Pons (tissue), 1 donor: ENCODE measurements around the gene CYLC2.

Source experiments
- DNase-seq: peaks from one replicate; pipeline ENCODE4 v3.0.0-alpha.2; 2016; ENCODE audit warnings: low spot score

CYLC2 gene, protein sequence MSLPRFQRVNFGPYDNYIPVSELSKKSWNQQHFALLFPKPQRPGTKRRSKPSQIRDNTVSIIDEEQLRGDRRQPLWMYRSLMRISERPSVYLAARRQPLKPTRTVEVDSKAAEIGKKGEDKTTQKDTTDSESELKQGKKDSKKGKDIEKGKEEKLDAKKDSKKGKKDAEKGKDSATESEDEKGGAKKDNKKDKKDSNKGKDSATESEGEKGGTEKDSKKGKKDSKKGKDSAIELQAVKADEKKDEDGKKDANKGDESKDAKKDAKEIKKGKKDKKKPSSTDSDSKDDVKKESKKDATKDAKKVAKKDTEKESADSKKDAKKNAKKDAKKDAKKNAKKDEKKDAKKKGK

DNA sequence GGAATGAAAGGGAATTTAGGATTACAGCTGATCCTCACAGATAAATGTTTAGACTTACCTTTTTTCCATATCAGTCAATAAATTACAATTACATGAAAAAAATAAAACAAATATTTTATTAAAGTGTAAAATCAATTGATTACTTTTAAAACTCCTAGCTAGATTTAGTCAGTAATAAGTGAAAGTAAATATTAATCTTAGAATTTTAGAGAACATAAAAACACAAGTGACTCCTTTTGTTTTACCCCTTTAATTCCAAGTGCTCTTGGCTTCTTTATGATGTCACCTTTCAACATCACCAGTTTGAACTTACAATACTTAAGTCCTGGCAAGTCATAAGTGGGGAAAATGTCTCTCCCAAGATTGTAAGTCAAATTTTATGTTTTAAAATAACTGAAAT, at the start of gene CYLC2:
Gene CYLC2 (plus strand): TSS at position 301 of the 400 bp plus-strand sequence. CDS start 48 bp downstream, at position 349.
- no peak for DNase-seq

DNA sequence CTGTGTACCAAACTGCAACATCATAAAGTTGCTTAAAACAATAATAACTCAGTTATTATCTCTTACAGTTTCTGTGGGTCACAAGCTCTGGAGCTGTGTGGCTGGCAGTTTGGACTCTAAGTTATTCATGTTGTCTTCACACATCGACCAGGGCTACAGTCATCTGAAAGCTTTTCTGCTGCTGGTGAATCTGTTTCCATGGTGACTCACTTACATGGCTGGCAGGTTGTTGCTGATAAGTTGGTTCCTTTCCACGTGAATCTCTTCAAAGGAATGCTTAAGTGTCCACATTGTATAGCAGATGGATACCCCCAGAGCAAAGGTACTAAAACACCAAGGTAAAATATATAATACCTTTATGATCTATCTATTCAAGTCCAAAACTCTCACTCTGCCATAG, 44.8 kb upstream of the CYLC2 start:
- DNase-seq = no peak

DNA sequence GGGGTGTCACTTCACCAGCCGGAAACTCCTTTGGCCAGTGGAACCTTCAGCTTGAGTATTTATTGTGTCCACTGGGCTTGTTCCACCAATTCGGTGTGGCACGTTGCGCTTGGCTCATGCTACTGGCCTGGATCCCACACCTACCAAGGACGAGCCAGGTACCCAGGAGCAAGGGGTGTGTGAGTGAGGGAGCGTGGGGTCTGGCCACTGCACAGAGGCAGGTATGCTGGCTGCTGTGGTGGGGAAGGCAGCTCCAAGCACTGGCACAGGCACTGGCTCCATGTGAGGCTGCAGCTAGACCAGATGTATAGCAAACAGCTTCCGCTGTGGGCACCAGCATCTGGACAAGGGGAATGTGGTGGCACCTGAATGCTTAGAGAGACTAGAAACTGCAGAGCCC, 28.1 kb upstream of the CYLC2 start:
- no peak for DNase-seq

DNA sequence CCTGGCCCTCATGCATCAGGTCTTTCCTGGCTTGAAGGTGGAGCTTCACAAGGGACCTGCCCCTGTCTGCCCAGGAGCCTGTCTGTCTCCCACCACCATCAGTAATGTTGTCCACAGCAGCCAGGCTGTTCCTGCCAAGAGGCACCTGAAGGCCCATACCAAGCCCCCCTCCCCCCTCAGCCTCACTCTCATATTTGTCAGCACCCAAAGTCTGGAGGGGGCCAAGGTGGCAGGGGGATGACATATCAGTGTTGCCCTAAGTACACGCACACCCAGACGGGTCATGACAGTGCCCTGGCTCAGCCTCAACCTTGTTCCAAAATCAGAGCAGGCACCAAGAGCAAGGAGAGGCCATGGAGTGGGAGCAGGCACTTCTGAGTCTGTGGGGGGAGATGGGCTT, 27.2 kb upstream of the CYLC2 start:
- DNase-seq = no peak

DNA sequence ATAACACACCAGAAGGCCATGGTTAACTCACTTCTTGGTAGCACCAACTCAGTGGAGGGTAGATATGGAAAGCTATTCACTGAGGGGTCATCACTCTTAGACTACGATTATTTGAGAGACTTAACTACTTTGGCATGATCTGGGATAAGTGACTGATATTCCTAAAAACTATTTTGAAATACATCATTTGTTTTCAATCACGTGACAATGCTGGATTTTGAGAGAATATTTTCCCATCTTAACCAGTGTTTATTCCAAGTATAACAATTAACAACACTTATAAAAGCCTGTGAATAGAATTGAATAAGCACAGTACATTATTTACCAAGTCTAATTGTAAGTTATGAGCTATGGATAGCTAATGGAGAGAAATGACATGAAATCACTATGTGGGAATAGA, 22.4 kb upstream of the CYLC2 start:
- no peak for DNase-seq

DNA sequence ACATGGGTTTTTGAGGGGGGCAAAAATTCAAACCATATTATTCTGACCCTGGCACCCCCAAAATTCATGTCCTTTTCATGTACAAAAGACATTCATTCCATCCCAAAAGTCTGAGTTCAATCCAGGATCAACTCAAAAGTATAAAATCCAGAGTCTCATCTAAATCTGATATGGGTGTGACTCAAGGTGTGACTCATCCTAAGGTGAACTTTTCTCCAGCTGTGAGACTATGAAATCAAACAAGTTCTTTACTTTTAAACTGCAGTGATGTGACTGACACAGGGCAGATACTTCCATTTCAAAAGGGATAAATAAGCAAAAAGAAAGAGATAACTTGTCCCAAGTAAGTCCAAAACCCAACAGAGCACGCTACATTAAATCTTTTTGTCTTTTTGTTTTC, 20.6 kb upstream of the CYLC2 start:
- no peak for DNase-seq

DNA sequence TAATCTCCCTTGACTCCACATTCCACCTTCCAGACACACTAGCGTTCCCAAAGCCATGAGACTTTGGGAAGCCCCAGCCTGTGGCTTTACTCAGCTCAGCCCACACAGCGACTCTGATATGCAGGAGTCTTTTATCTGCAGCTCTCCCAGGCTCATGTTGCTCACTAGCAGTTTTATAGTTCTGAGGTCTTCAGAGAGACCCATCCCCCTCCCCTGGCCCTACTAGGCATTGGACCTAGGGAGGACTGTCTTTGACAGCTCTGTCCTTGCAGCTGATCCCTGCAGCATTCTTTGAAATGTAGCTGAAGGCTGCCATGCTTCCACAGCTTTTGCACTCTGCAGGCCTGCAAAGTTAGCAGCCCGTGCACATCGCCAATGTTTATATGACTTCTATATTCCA, 19.9 kb upstream of the CYLC2 start:
- no peak for DNase-seq

DNA sequence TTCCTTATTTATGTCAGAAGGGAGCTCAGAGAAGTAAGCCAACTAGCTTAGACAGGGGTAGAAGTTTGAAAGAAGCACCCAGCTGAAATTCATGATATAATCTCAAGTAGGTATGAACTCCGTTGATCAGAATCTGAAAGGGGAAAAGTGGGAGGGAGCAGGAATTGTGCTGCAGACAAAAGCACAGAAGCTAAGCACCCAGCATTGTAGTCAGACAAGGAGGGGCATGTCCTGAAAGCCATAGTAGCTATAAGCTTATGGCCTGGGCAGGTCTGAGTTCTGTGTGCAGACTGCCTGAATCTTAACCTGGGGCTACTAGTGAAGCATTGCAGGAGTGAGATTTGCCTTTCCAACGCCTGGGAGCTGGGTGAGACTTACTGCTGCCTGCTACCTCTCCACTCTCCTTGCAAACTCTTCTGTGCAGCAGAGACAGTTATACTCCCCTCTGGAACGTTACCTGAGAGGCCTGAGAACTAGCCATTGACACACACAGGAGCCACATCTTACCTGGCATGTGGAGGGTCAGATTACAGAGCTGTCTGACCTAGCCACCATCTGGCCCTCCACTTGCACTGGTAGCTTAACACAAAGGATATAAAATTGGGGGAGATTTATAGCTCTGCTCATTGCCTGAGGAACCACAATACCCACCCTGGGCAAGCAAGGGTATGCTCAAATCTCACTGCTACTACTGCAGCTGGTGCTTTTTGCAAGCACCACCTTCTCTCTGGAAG, 9.8 kb upstream of the CYLC2 start:
- no peak for DNase-seq

DNA sequence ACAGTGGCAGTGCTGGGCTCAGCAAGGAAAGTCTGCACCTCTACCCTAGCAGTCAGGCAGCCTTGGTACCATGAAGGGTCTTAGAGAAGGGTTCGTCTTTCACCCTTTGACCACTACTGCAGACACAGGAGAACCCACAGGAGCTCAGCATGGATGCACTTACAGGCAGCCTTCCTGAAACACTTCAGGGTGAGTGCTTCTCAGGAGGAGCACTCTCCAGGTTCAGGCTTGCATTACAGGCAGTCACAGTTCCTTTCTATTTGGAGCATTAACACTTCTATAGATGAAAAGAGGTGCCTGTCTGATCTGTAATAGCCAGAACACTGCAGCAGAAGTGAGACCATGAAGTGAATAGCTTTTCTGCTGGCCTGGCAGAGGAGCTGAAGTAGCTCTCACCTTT, 8.7 kb upstream of the CYLC2 start:
- no peak for DNase-seq

DNA sequence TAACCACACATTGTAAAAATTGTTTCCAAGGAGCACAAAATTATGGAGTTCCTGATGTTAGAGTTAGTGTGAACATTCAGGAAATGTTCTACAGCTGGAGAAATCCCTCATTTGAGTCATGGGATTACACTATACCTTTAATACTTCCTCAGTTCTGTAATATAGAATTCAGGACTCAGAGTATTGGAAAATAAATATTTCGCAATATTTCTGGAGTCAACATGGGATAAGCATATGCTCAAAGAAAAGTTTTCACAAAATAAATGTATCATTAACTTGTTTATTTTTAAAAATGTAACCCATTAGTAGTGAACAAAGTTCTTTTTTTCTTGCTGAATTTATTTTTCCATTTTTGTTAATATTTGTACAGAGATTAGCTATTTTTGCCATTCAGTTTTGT, 8.6 kb downstream of the CYLC2 start:
- no peak for DNase-seq

DNA sequence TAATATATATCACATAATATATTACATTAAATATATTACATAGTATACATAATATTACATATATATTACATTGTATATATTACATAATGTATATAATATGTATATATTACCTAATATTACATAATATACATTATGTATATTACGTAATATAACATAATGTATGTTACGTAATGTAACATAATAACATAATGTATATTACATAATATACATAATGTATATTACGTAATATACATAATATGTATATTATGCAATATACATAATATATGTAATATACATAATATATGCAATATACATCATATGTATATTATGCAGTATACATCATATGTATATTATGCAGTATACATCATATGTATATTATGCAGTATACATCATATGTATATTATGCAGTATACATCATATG, 19.1 kb downstream of the CYLC2 start:
- no peak for DNase-seq

DNA sequence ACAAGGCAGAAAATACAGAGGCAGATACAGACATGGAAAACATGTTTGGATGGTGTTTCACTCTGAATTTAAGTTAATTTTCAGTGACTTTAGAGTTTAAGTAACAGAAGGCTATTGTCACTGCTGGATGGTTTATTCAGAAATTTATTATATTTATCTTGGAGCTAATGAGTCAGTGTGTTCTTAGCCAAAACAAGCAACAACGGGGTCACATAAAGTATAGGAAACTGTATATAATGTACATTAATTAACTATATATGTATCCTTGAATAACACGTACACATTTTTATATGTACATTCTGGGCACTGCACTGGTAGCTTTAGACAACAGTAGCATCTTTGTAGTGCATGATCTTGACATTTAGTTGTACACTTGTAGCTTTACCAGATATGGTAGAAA, 30.7 kb downstream of the CYLC2 start:
- no peak for DNase-seq

DNA sequence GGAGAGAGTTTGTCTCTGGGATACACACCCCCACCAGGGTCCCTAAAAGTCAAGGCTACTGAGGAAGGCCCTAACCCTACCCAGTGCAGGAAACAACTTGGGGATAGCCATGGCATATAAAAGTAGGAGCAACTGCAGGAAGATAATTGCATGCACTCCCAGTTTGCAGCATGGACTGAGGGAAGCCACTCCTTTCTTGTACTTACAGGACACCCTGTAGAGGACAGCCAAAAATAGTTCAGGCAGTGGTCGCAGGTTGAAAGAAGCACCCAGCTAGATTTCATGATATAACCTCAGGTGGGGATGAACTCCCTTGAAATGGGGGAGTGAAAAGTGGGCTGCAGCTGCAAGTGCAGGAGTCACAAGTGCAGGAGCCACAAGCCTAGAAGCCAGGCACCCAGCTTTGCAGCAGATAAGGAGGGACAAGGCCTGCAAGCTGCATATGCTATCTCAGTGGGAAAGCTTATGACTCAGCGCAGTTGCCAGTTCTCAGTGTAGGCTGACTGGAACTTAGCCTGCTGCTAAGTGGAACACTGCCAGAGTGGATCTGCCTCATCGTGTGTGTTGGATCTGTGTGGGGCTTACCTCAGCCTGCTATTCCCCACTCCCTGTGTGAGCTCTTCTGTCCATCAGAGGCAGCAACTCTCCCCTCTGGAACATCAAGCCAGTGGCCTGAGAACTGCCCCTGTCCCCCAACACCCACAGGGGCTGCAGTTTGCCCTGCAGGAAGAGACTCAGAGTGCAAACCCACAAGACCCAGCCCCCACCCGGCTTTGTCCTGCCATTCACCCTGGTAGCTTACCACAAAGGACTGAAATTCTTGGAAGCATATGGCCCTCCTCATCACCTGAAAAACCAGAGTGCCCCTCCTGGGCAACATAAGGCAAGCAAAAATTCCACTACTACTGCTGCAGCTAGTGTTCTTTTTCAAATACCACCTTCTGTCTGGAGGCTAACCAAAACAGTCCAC, 42.7 kb downstream of the CYLC2 start:
- peak; percentile 28 for DNase-seq

DNA sequence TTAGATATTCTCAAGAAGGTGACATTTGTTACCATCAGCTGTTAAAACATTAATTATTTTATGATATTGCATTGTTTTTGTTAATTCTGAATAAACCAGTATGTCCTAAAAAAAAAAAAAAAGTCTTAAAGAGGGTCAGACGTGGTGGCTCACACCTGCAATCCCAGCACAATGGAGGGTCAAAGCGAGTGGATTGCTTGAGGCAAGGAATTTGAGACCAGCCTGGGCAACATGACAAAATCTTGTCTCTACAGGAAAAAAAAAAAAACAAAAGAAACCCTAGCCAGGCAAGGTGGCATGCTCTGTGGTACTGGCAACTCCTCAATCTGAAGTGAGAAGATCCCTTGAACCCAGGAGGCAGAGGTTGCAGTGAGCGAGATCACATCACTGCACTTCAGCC, 46.8 kb downstream of the CYLC2 start:
- no peak for DNase-seq
